Testis (tissue), 3 donors: ENCODE data around the gene MED13. TPM values are rescaled to one million over a fixed set of nuclear protein-coding genes. Genes with fewer than 3 reads are reported as not detected.

Source experiments
- DNase-seq: peaks from one replicate; pipeline ENCODE4 v3.0.0-alpha.2; 2019
- H3K27ac ChIP-seq, 2 donors: fragments of 200-600 bp; sonication (generic); one replicate each; pipeline ENCODE4 v1.5.1; 2019
- H3K27me3 ChIP-seq: fragments of 200-600 bp; sonication (generic); one replicate; pipeline ENCODE4 v1.5.1; 2019
- H3K36me3 ChIP-seq: fragments of 200-600 bp; sonication (generic); one replicate; pipeline ENCODE4 v1.5.1; 2017; ENCODE audit warnings: low read depth; ENCODE audit errors: missing control alignments
- H3K4me1 ChIP-seq: fragments of 200-600 bp; sonication (generic); one replicate; pipeline ENCODE4 v1.5.1; 2019
- H3K4me3 ChIP-seq, 2 donors: fragments of 200-600 bp; sonication (generic); one replicate each; pipeline ENCODE4 v1.5.1; 2017 to 2019
- H3K9me3 ChIP-seq: fragments of 200-600 bp; sonication (generic); one replicate; pipeline ENCODE4 v1.5.1; 2017
- CTCF ChIP-seq, 3 experiments: fragments of 450-650 bp in 2 of 3; fragments of 200-600 bp in 1 of 3; sonication (generic) in 1 of 3; IDR thresholded peaks; one replicate each; pipeline ENCODE4 v1.5.1; 2016 to 2019; ENCODE audit warnings: antibody characterized with exemption in 3 of 3, mild to moderate bottlenecking in 2 of 3, moderate library complexity in 1 of 3
- POLR2A ChIP-seq: fragments of 450-650 bp; IDR thresholded peaks from one replicate; pipeline ENCODE4 v1.6.1; 2017; ENCODE audit warnings: antibody characterized with exemption, mild to moderate bottlenecking, moderate library complexity
- WGBS, 2 donors: methylation state at CpG; one replicate each; pipeline ENCODE4 v1.1.5; 2018; 5-methylcytosine and 5-hydroxymethylcytosine counted together
- intact Hi-C: fragments of 100-400 bp; cut with DNase I; formaldehyde crosslinking; loops from one replicate; pipeline ENCODE4 v1.15.1; 2023; ENCODE audit warnings: low total_unique reads
- polyA plus RNA-seq: library from polyadenylated mRNA; stranded (reverse); fragments of 350-450 nt; fragmentation: Illumina TruSeq; extraction: RNeasy Lipid Tissue Mini Kit (QIAGEN cat#74804); gene quantifications from one replicate; pipeline ENCODE4 v1.2.3, GENCODE V29; 2014; ENCODE audit warnings: low read depth, low replicate concordance; ENCODE audit not compliant: insufficient read depth
- total RNA-seq, 2 donors: library from RNA; depleted of rRNA; stranded (reverse); fragments of >200 nt; gene quantifications; one replicate each; pipeline ENCODE4 v1.2.3, GENCODE V29; 2016

The MED13 gene
- total and polyA plus RNA-seq, 3 donors from 2014 or later = 44.0 to 145 (median 98.7) TPM

- Histone ChIP-seq H3K4me1 (no peaks in the 10 kb centered on the region), H3K27me3 (no peaks in the 10 kb centered on the region), H3K4me3 (no peak overlapping the region), H3K27ac (no peak overlapping the region), H3K9me3 (no peaks in the 10 kb centered on the region), H3K36me3 (no peaks in the 10 kb centered on the region)
- WGBS, 2 donors = 85 to 87% methylated on average over 3 of the region's 3 CpGs
- intact Hi-C loops = no loop called here
- TF ChIP-seq POLR2A (no peak), CTCF (IDR thresholded peaks at IDR 0.05) (no peak)
- no peak for DNase-seq
These were observed 19.5 kb upstream of the MED13 start for GRCh38 chr17:62084585-62084984.

- Histone ChIP-seq H3K4me1 (no peaks in the 10 kb centered on the region), H3K36me3 (no peaks in the 10 kb centered on the region), H3K4me3 (no peak overlapping the region), H3K9me3 (no peaks in the 10 kb centered on the region), H3K27me3 (no peaks in the 10 kb centered on the region), H3K27ac (no peak overlapping the region)
- DNase-seq = no peak
- no peak for TF ChIP-seq CTCF (IDR thresholded peaks at IDR 0.05)
- TF ChIP-seq POLR2A = no peak
- intact Hi-C loops = no loop called here
- WGBS, 2 donors = 91 to 93% methylated on average over 3 of the region's 3 CpGs
These were observed 18.6 kb upstream of the MED13 start for GRCh38 chr17:62083651-62084050.

DNA sequence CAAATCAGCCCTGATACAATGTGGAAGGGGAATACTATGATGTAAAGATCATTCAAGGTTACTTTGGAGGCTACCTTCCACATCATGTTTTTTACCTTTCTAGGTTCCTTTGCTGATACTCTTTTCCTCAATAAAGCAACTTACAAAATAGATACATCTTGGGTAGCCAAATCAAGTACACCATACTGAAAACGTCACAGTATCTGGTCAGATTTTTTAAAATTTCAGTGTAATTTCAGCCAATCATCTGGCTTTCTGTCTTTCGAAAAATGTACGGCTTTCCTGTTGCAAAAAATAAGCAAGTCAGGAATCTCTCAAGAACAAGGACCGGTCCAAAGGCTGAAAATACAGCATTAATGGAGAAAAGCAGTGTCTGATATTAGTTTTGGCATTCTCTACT lies 15.6 kb upstream of the MED13 start:
- TF ChIP-seq POLR2A = no peak
- TF ChIP-seq CTCF (IDR thresholded peaks at IDR 0.05) = no peak
- intact Hi-C loops = no loop called here
- WGBS, 2 donors = 75 to 85% methylated on average over 4 of the region's 4 CpGs

GRCh38 chr17:62078009-62078408 lies 12.9 kb upstream of the MED13 start:
- 89 to 94% methylated on average over 2 of the region's 2 CpGs for WGBS, 2 donors
- intact Hi-C loops = no loop called here

More for the DNA sequence above, 15.6 kb upstream of the MED13 start:
- no peaks in the 10 kb centered on the region for H3K27me3 ChIP-seq
- H3K9me3 ChIP-seq = no peaks in the 10 kb centered on the region
- no peaks in the 10 kb centered on the region for H3K4me1 ChIP-seq
- H3K4me3 ChIP-seq = no peak overlapping the region
- no peaks in the 10 kb centered on the region for H3K36me3 ChIP-seq
- H3K27ac ChIP-seq = no peak overlapping the region
- DNase-seq = no peak

More at GRCh38 chr17:62078009-62078408, 12.9 kb upstream of the MED13 start:
- Histone ChIP-seq H3K36me3 (no peaks in the 10 kb centered on the region), H3K4me3 (no peak overlapping the region), H3K4me1 (no peaks in the 10 kb centered on the region), H3K9me3 (no peaks in the 10 kb centered on the region), H3K27me3 (no peaks in the 10 kb centered on the region), H3K27ac (no peak overlapping the region)
- TF ChIP-seq POLR2A = no peak
- TF ChIP-seq CTCF (IDR thresholded peaks at IDR 0.05) = no peak
- no peak for DNase-seq
